ENCODE results near the gene BATF. TPM values are rescaled to one million over a fixed set of nuclear protein-coding genes. Genes with fewer than 3 reads are reported as not detected.

BATF gene
- total RNA-seq, 1 experiment from 2014 or later: 1.9 TPM

DNA sequence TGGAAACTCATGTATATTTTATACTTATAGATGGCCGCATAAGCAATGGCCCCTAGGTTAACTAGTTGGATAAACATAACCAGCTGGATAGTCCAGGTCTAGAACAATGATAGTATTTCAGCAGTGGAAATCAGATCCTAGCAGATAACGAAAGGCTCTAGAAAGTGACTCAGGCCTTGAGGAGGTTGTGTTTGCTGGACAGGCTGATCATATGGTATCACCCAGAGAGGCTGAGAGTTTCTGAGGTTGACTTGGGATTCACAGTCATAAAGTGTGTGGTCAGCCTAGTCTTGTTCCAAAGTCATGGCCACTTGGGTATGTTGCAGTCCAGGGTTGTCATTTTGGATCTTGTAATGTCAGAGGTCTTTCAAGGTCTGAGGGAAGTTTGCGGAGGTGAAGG is 73.0 kb downstream of the BATF start:
- DNase-seq (ENCODE audit: low read depth): no peak

Other genes starting within 250 kb of the BATF start
- 24.0 and 31.6 TPM in 2 replicates for gene FOS, start 243.6 kb upstream of the BATF start, total RNA-seq (2014; rRNA removed; shearing (Covaris generic))
- 21.9 and 32.4 TPM in 2 replicates for gene JDP2, start 94.4 kb upstream of the BATF start, total RNA-seq (2014; rRNA removed; shearing (Covaris generic))
- 0.22 TPM in 1 of 2 replicates, not detected in the other for gene FLVCR2, start 56.2 kb downstream of the BATF start, total RNA-seq (2014; rRNA removed; shearing (Covaris generic))
- gene ERG28, start 138.4 kb downstream of the BATF start, total RNA-seq (2014; rRNA removed; shearing (Covaris generic)): 22.7 and 37.5 TPM in 2 replicates
- gene TTLL5, start 138.8 kb downstream of the BATF start, total RNA-seq (2014; rRNA removed; shearing (Covaris generic)): 31.0 and 42.8 TPM in 2 replicates